Testis (tissue), 3 donors: Measurements from ENCODE around the gene RAP1GAP2. TPM values are rescaled to one million over a fixed set of nuclear protein-coding genes. Genes with fewer than 3 reads are reported as not detected.

Experiments used
- DNase-seq: peaks from one replicate; pipeline ENCODE4 v3.0.0-alpha.2; 2019
- H3K27ac ChIP-seq, 2 donors: fragments of 200-600 bp; sonication (generic); one replicate each; pipeline ENCODE4 v1.5.1; 2019
- H3K27me3 ChIP-seq: fragments of 200-600 bp; sonication (generic); one replicate; pipeline ENCODE4 v1.5.1; 2019
- H3K36me3 ChIP-seq: fragments of 200-600 bp; sonication (generic); one replicate; pipeline ENCODE4 v1.5.1; 2017; ENCODE audit warnings: low read depth; ENCODE audit errors: missing control alignments
- H3K4me1 ChIP-seq: fragments of 200-600 bp; sonication (generic); one replicate; pipeline ENCODE4 v1.5.1; 2019
- H3K4me3 ChIP-seq, 2 donors: fragments of 200-600 bp; sonication (generic); one replicate each; pipeline ENCODE4 v1.5.1; 2017 to 2019
- H3K9me3 ChIP-seq: fragments of 200-600 bp; sonication (generic); one replicate; pipeline ENCODE4 v1.5.1; 2017
- CTCF ChIP-seq, 3 experiments: fragments of 450-650 bp in 2 of 3; fragments of 200-600 bp in 1 of 3; sonication (generic) in 1 of 3; IDR thresholded peaks; one replicate each; pipeline ENCODE4 v1.5.1; 2016 to 2019; ENCODE audit warnings: antibody characterized with exemption in 3 of 3, mild to moderate bottlenecking in 2 of 3, moderate library complexity in 1 of 3
- POLR2A ChIP-seq: fragments of 450-650 bp; IDR thresholded peaks from one replicate; pipeline ENCODE4 v1.6.1; 2017; ENCODE audit warnings: antibody characterized with exemption, mild to moderate bottlenecking, moderate library complexity
- WGBS, 2 donors: methylation state at CpG; one replicate each; pipeline ENCODE4 v1.1.5; 2018; 5-methylcytosine and 5-hydroxymethylcytosine counted together
- intact Hi-C: fragments of 100-400 bp; cut with DNase I; formaldehyde crosslinking; loops from one replicate; pipeline ENCODE4 v1.15.1; 2023; ENCODE audit warnings: low total_unique reads
- polyA plus RNA-seq: library from polyadenylated mRNA; stranded (reverse); fragments of 350-450 nt; fragmentation: Illumina TruSeq; extraction: RNeasy Lipid Tissue Mini Kit (QIAGEN cat#74804); gene quantifications from one replicate; pipeline ENCODE4 v1.2.3, GENCODE V29; 2014; ENCODE audit warnings: low read depth, low replicate concordance; ENCODE audit not compliant: insufficient read depth
- total RNA-seq, 2 donors: library from RNA; depleted of rRNA; stranded (reverse); fragments of >200 nt; gene quantifications; one replicate each; pipeline ENCODE4 v1.2.3, GENCODE V29; 2016

RAP1GAP2 gene
- total and polyA plus RNA-seq, 3 donors from 2014 or later: 10.4 to 21.7 (median 15.1) TPM

- Histone ChIP-seq H3K4me3 (no peak overlapping the region), H3K9me3 (no peaks in the 10 kb centered on the region), H3K27ac (no peak overlapping the region), H3K4me1 (no peaks in the 10 kb centered on the region), H3K36me3 (no peaks in the 10 kb centered on the region), H3K27me3 (no peaks in the 10 kb centered on the region)
- TF ChIP-seq POLR2A (no peak), CTCF (IDR thresholded peaks at IDR 0.05) (no peak)
- intact Hi-C loops: no loop called here
- no peak for DNase-seq
- 79 to 82% methylated on average over 8 of the region's 8 CpGs for WGBS, 2 donors
Measured at GRCh38 chr17:2952174-2952845, 156.1 kb downstream of the RAP1GAP2 start.

GRCh38 chr17:2954898-2955445 lies 158.7 kb downstream of the RAP1GAP2 start:
- DNase-seq: no peak
- intact Hi-C loops: no loop called here
- Histone ChIP-seq H3K27ac (no peak overlapping the region), H3K4me3 (no peak overlapping the region), H3K9me3 (no peaks in the 10 kb centered on the region), H3K4me1 (no peaks in the 10 kb centered on the region), H3K27me3 (no peaks in the 10 kb centered on the region), H3K36me3 (no peaks in the 10 kb centered on the region)
- WGBS, 2 donors: 86 to 89% methylated on average over 8 of the region's 8 CpGs
- no peak for TF ChIP-seq CTCF (IDR thresholded peaks at IDR 0.05)
- no peak for TF ChIP-seq POLR2A

- Histone ChIP-seq H3K4me3 (no peak overlapping the region), H3K27ac (no peak overlapping the region), H3K4me1 (peaks cover 5% of the 10 kb centered on the region), H3K27me3 (no peaks in the 10 kb centered on the region), H3K9me3 (no peaks in the 10 kb centered on the region), H3K36me3 (no peaks in the 10 kb centered on the region)
- intact Hi-C loops: no loop called here
- WGBS, 2 donors: 86 to 90% methylated on average over 16 to 17 of the region's 17 CpGs
- TF ChIP-seq POLR2A (no peak), CTCF (IDR thresholded peaks at IDR 0.05) (no peak)
- DNase-seq: no peak
Measured at GRCh38 chr17:2955931-2956582, 159.8 kb downstream of the RAP1GAP2 start.

GRCh38 chr17:2957631-2958286 lies 161.5 kb downstream of the RAP1GAP2 start:
- H3K36me3 ChIP-seq: no peaks in the 10 kb centered on the region
- 90 to 92% methylated on average over 12 of the region's 12 CpGs for WGBS, 2 donors
- intact Hi-C loops: no loop called here
- no peaks in the 10 kb centered on the region for H3K27me3 ChIP-seq
- no peaks in the 10 kb centered on the region for H3K9me3 ChIP-seq
- DNase-seq: no peak
- no peak overlapping the region for H3K4me3 ChIP-seq
- no peak for TF ChIP-seq CTCF (IDR thresholded peaks at IDR 0.05)
- TF ChIP-seq POLR2A: no peak
- no peak overlapping the region for H3K27ac ChIP-seq
- peaks cover 5% of the 10 kb centered on the region for H3K4me1 ChIP-seq
